ENCODE results near the gene ZCCHC7. TPM values are rescaled to one million over a fixed set of nuclear protein-coding genes. Genes with fewer than 3 reads are reported as not detected.

The ZCCHC7 gene
- total and polyA plus RNA-seq, 2 experiments from 2014 or later = 29.8 to 38.8 TPM

- no peak overlapping the region for H2AFZ ChIP-seq
- DNase-seq (ENCODE audit: low spot score) (no peak), ATAC-seq (no peak)
- TF ChIP-seq POLR2AphosphoS5 (IDR thresholded peaks at IDR 0.05; ENCODE audit: low read depth) = no peak
- TF ChIP-seq NANOG (IDR thresholded peaks at IDR 0.05; ENCODE audit: borderline replicate concordance) = no peak
- TF ChIP-seq ZNF114 (CRISPR knock-in tag; IDR thresholded peaks at IDR 0.05) = no peak
- no peak for TF ChIP-seq CREB1 (CRISPR knock-in tag; IDR thresholded peaks at IDR 0.05; ENCODE audit: low read depth)
- no peak for TF ChIP-seq JUNB (IDR thresholded peaks at IDR 0.05; ENCODE audit: unreplicated experiment)
- no peak for TF ChIP-seq ETS1 (IDR thresholded peaks at IDR 0.05)
- TF ChIP-seq CTCF (conservative IDR thresholded peaks at IDR 0.05; ENCODE audit: low read depth in 2 of 2) = no peak
- TF ChIP-seq ZNF331 (CRISPR knock-in tag; IDR thresholded peaks at IDR 0.05; ENCODE audit: low read depth) = no peak
- no peak for TF ChIP-seq EZH2phosphoT487 (IDR thresholded peaks at IDR 0.05; ENCODE audit: unreplicated experiment)
- TF ChIP-seq STAT1 (IDR thresholded peaks at IDR 0.05; ENCODE audit: unreplicated experiment) = no peak
- TF ChIP-seq EZH2 (IDR thresholded peaks at IDR 0.05; ENCODE audit: low read depth, unreplicated experiment) = no peak
- TF ChIP-seq ZNF462 (CRISPR knock-in tag; IDR thresholded peaks at IDR 0.05) = no peak
- peaks cover 13% of the 10 kb centered on the region for H3K79me2 ChIP-seq (replicated peaks; ENCODE audit: insufficient read depth)
- no peak overlapping the region for H3K4me3 Mint-ChIP-seq
- no peaks in the 10 kb centered on the region for H4K20me1 ChIP-seq (replicated peaks; ENCODE audit: insufficient read depth)
- H3K27me3 ChIP-seq (ENCODE audit: insufficient read depth) = no peaks in the 10 kb centered on the region
- H3K4me1 Mint-ChIP-seq = peaks cover 10% of the 10 kb centered on the region
- no peaks in the 10 kb centered on the region for H3K27me3 Mint-ChIP-seq (ENCODE audit: insufficient read depth, low read depth, poor library complexity)
- H3K36me3 Mint-ChIP-seq (ENCODE audit: low read depth) = no peaks in the 10 kb centered on the region
- H3K9me3 Mint-ChIP-seq = no peaks in the 10 kb centered on the region; the same call in 2 of the 3 replicates
- H3K27ac ChIP-seq (ENCODE audit: low read depth) = no peak overlapping the region
- H3K36me3 ChIP-seq (ENCODE audit: insufficient read depth) = no peaks in the 10 kb centered on the region
- no peaks in the 10 kb centered on the region for H3K9me2 ChIP-seq (ENCODE audit: insufficient read depth)
- no peak overlapping the region for H3K27ac Mint-ChIP-seq
- H3K4me3 ChIP-seq = no peak overlapping the region
- no peaks in the 10 kb centered on the region for H3F3A ChIP-seq (replicated peaks; ENCODE audit: low read depth)
- H3K4me2 ChIP-seq = no peak overlapping the region
- peaks cover 19% of the 10 kb centered on the region for H3K4me1 ChIP-seq (ENCODE audit: insufficient read depth)
Measured at GRCh38 chr9:37287317-37287716, 166.9 kb downstream of the ZCCHC7 start.
